ENCODE measurements around the gene NEUROD2. TPM values are rescaled to one million over a fixed set of nuclear protein-coding genes. Genes with fewer than 3 reads are reported as not detected.

Gene NEUROD2
- total and polyA plus RNA-seq, 4 donors = 1.6 to 14.1 (median 6.7) TPM

Other genes starting within 250 kb of the NEUROD2 start
- gene FBXL20, start 206.3 kb downstream of the NEUROD2 start, total RNA-seq = 10 to 100 TPM; 18.7 to 26.1 TPM
- 10 to 100 TPM; 16.1 to 19.4 TPM for gene FBXL20, start 206.3 kb downstream of the NEUROD2 start, polyA plus RNA-seq (ENCODE audit: insufficient read length in 2 of 2)
- gene MED1, start 156.7 kb downstream of the NEUROD2 start, total RNA-seq = 10 to 100 TPM; 29.0 to 29.7 TPM
- 10 to 100 TPM; 30.1 to 36.5 TPM for gene MED1, start 156.7 kb downstream of the NEUROD2 start, polyA plus RNA-seq (ENCODE audit: insufficient read length in 2 of 2)
- 10 to 100 TPM; 23.9 to 44.3 TPM for gene CDK12, start 146.4 kb downstream of the NEUROD2 start, total RNA-seq
- 10 to 100 TPM; 32.3 to 33.9 TPM for gene CDK12, start 146.4 kb downstream of the NEUROD2 start, polyA plus RNA-seq (ENCODE audit: insufficient read length in 2 of 2)
- 100 to 1,000 TPM in 1 of 2 donors, 10 to 100 TPM in 1; 16.5 to 329 TPM for gene PPP1R1B, start 19.0 kb upstream of the NEUROD2 start, total RNA-seq
- 10 to 100 TPM; 20.2 to 75.9 TPM for gene PPP1R1B, start 19.0 kb upstream of the NEUROD2 start, polyA plus RNA-seq (ENCODE audit: insufficient read length in 2 of 2)
- gene STARD3, start 29.2 kb upstream of the NEUROD2 start, total RNA-seq = 10 to 100 TPM; 17.2 to 33.4 TPM
- gene STARD3, start 29.2 kb upstream of the NEUROD2 start, polyA plus RNA-seq (ENCODE audit: insufficient read length in 2 of 2) = 10 to 100 TPM; 65.4 to 76.8 TPM
- gene TCAP, start 57.4 kb upstream of the NEUROD2 start, total RNA-seq = 1 to 10 TPM in 1 of 2 donors, under 1 TPM in 1; 0.30 to 1.6 TPM
- 1 to 10 TPM; 5.0 to 6.0 TPM for gene TCAP, start 57.4 kb upstream of the NEUROD2 start, polyA plus RNA-seq (ENCODE audit: insufficient read length in 2 of 2)
- 1 to 10 TPM in 1 of 2 donors, under 1 TPM in 1; 0.99 to 6.1 TPM for gene PNMT, start 60.5 kb upstream of the NEUROD2 start, total RNA-seq
- gene PNMT, start 60.5 kb upstream of the NEUROD2 start, polyA plus RNA-seq (ENCODE audit: insufficient read length in 2 of 2) = 1 to 10 TPM; 5.8 to 6.2 TPM
- gene PGAP3, start 80.1 kb upstream of the NEUROD2 start, total RNA-seq = 10 to 100 TPM in 1 of 2 donors, 1 to 10 TPM in 1; 9.7 to 30.0 TPM
- gene PGAP3, start 80.1 kb upstream of the NEUROD2 start, polyA plus RNA-seq (ENCODE audit: insufficient read length in 2 of 2) = 10 to 100 TPM; 21.9 to 30.4 TPM
- gene ERBB2, start 92.1 kb upstream of the NEUROD2 start, total RNA-seq = 10 to 100 TPM; 32.8 to 92.5 TPM
- 10 to 100 TPM; 40.7 to 57.3 TPM for gene ERBB2, start 92.1 kb upstream of the NEUROD2 start, polyA plus RNA-seq (ENCODE audit: insufficient read length in 2 of 2)
- 10 to 100 TPM; 14.5 to 49.5 TPM for gene MIEN1, start 122.6 kb upstream of the NEUROD2 start, total RNA-seq
- gene MIEN1, start 122.6 kb upstream of the NEUROD2 start, polyA plus RNA-seq (ENCODE audit: insufficient read length in 2 of 2) = 10 to 100 TPM; 71.5 to 71.7 TPM
- gene GRB7, start 130.0 kb upstream of the NEUROD2 start, total RNA-seq = 1 to 10 TPM in 1 of 2 donors, not detected in 1; 2.6 TPM
- under 1 TPM; 0.43 to 0.54 TPM for gene GRB7, start 130.0 kb upstream of the NEUROD2 start, polyA plus RNA-seq (ENCODE audit: insufficient read length in 2 of 2)

Measured in spinal cord (tissue), 4 donors.